DND-41 (cell line): ENCODE results near the gene MAP2K2.

Experiments used
- CTCF ChIP-seq: IDR thresholded peaks from 2 replicates; pipeline ENCODE4 v1.5.1; 2012; ENCODE audit warnings: borderline replicate concordance, low read length, moderate library complexity, mild to moderate bottlenecking; ENCODE audit not compliant: poor library complexity, severe bottlenecking; ENCODE audit errors: extremely low read depth
- EZH2 ChIP-seq: IDR thresholded peaks from 3 replicates; pipeline ENCODE4 v1.6.1; 2012; ENCODE audit warnings: borderline replicate concordance, low read depth, mild to moderate bottlenecking, moderate library complexity, low read length, inconsistent platforms; ENCODE audit not compliant: severe bottlenecking

DNA sequence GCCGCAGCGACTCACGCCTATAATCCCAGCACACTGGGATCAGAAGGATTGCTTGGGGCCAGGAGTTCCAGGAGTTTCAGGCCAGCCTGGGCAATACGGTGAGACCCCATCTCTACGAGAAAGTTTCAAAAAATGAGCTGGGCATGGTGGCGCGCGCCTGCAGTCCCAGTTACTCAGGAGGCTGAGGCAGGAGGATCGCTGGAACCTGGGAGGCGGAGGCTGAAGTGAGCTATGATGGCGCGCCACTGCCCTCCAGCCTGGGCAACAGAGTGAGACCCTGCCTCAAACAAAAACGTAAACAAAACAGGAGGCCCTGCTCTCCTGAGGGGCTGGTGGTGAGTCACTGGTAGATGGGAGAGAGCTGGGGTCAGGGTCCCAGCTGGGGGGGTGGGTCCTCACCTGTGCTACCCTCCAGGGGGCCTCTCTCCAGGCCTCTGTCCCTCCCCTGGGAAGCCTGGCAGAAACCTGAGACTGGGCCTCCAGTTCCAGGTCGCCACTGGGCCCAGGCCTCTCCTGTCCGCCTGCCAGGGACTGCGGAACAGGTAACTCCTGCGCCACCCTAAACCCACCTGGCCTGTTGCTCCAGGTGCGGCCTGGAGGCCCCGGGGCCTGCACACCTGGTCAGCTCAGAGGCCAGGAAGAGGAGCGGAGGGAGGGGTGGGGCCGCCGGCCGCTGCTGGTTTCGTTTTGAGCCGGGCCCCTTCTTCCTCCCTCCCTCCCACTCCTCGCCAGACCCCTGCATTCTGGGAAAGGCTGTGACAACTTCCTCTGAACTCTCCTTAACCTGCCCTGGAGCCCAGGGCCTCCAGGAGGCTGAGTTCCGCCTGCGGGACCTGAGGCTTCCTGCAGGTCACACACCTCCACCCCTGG, 40.0 kb downstream of the MAP2K2 start:
- no peak for TF ChIP-seq CTCF
- TF ChIP-seq EZH2: no peak
